NCI-H82 treated with DMSO at 0.1 percent for 48 hours (cell line): ENCODE measurements around the gene SLC19A2.
"Not testable (repeated sequence)": the region's sequence is repeated elsewhere in the genome, so short reads cannot be mapped to it uniquely, and the experiment has no call there.

ENCODE experiments used
- DNase-seq: peaks from one replicate; lab custom pipeline; 2025; ENCODE audit not compliant: unreplicated experiment; lab: John Stamatoyannopoulos, UW

SLC19A2 gene

GRCh38 chr1:169485431-169486280 lies at the start of gene SLC19A2:
TSS of gene SLC19A2 (minus strand) at chr1:169485944. CDS start at chr1:169485766, 178 bp downstream.
- peak; percentile 99 for DNase-seq

GRCh38 chr1:169534653-169535052 lies 48.9 kb upstream of the SLC19A2 start:
- DNase-seq: no peak

- not testable (repeated sequence) for DNase-seq
Measured at GRCh38 chr1:169533528-169534190, 47.9 kb upstream of the SLC19A2 start.

GRCh38 chr1:169530448-169530847 lies 44.7 kb upstream of the SLC19A2 start:
- DNase-seq: no peak

GRCh38 chr1:169529068-169529642 lies 43.4 kb upstream of the SLC19A2 start:
- DNase-seq: no peak

GRCh38 chr1:169528215-169529067 lies 42.7 kb upstream of the SLC19A2 start:
- no peak for DNase-seq

GRCh38 chr1:169527451-169528214 lies 41.9 kb upstream of the SLC19A2 start:
- DNase-seq: no peak

GRCh38 chr1:169527001-169527400 lies 41.3 kb upstream of the SLC19A2 start:
- DNase-seq: no peak

GRCh38 chr1:169526120-169526832 lies 40.5 kb upstream of the SLC19A2 start:
- no peak for DNase-seq

- DNase-seq: no peak
Measured at GRCh38 chr1:169525391-169525790, 39.6 kb upstream of the SLC19A2 start.

GRCh38 chr1:169523904-169524303 lies 38.2 kb upstream of the SLC19A2 start:
- no peak for DNase-seq

- DNase-seq: no peak
Measured at GRCh38 chr1:169521226-169521625, 35.5 kb upstream of the SLC19A2 start.

- no peak for DNase-seq
Measured at GRCh38 chr1:169517558-169518186, 31.9 kb upstream of the SLC19A2 start.

GRCh38 chr1:169515641-169516040 lies 29.9 kb upstream of the SLC19A2 start:
- no peak for DNase-seq

- DNase-seq: no peak
Measured at GRCh38 chr1:169514566-169515270, 29.0 kb upstream of the SLC19A2 start.

GRCh38 chr1:169513208-169513607 lies 27.5 kb upstream of the SLC19A2 start:
- DNase-seq: no peak

GRCh38 chr1:169511316-169512005 lies 25.7 kb upstream of the SLC19A2 start:
- DNase-seq: no peak

- no peak for DNase-seq
Measured at GRCh38 chr1:169510060-169510459, 24.3 kb upstream of the SLC19A2 start.
